ENCODE data around the gene GATA1. TPM values are rescaled to one million over a fixed set of nuclear protein-coding genes. Genes with fewer than 3 reads are reported as not detected.

Gene GATA1
- total RNA-seq (not detected in 2 replicates), polyA plus RNA-seq (0.15 and 0.17 TPM in 2 replicates)

GRCh38 chrX:48786341-48786800, at the start of gene GATA1:
TSS of gene GATA1 (plus strand) at chrX:48786590. CDS start at chrX:48791110, 4,520 bp downstream.
- Histone ChIP-seq H3K27ac (no peak within 1 kb of the TSS), H3K9me3 (ENCODE audit: low read depth) (no peaks in the 10 kb centered on the region), H3K36me3 (no peaks in the 10 kb centered on the region), H3K27me3 (no peaks in the 10 kb centered on the region), H3K4me1 (ENCODE audit: low read depth) (no peaks in the 10 kb centered on the region), H3K4me3 (no peak within 1 kb of the TSS)
- DNase-seq (ENCODE audit: low read depth in 1 of 2, low spot score in 1 of 2): no peak
- no peak for TF ChIP-seq CTCF (IDR thresholded peaks at IDR 0.05; ENCODE audit: low read depth, low read length)

- H3K9me3 ChIP-seq (ENCODE audit: low read depth): no peaks in the 10 kb centered on the region
- no peaks in the 10 kb centered on the region for H3K4me1 ChIP-seq (ENCODE audit: low read depth)
- no peak overlapping the region for H3K27ac ChIP-seq
- H3K27me3 ChIP-seq: no peaks in the 10 kb centered on the region
- no peak for DNase-seq (ENCODE audit: low read depth in 1 of 2, low spot score in 1 of 2)
- H3K36me3 ChIP-seq: no peaks in the 10 kb centered on the region
- H3K4me3 ChIP-seq: peak overlapping the region; percentile 32
- no peak for TF ChIP-seq CTCF (IDR thresholded peaks at IDR 0.05; ENCODE audit: low read depth, low read length)
Measured at GRCh38 chrX:48736878-48737212, 49.5 kb upstream of the GATA1 start.

GRCh38 chrX:48737213-48737938, 49.0 kb upstream of the GATA1 start:
- peak; percentile 94 to 98 for DNase-seq (ENCODE audit: low read depth in 1 of 2, low spot score in 1 of 2)
- no peaks in the 10 kb centered on the region for H3K4me1 ChIP-seq (ENCODE audit: low read depth)
- H3K27ac ChIP-seq: peak overlapping the region; percentile 87
- no peak for TF ChIP-seq CTCF (IDR thresholded peaks at IDR 0.05; ENCODE audit: low read depth, low read length)
- no peaks in the 10 kb centered on the region for H3K27me3 ChIP-seq
- H3K9me3 ChIP-seq (ENCODE audit: low read depth): no peaks in the 10 kb centered on the region
- H3K4me3 ChIP-seq: peak overlapping the region; percentile 58
- H3K36me3 ChIP-seq: no peaks in the 10 kb centered on the region

- H3K27me3 ChIP-seq: no peaks in the 10 kb centered on the region
- H3K4me1 ChIP-seq (ENCODE audit: low read depth): no peaks in the 10 kb centered on the region
- TF ChIP-seq CTCF (IDR thresholded peaks at IDR 0.05; ENCODE audit: low read depth, low read length): no peak
- peak overlapping the region; percentile 87 for H3K27ac ChIP-seq
- no peaks in the 10 kb centered on the region for H3K9me3 ChIP-seq (ENCODE audit: low read depth)
- H3K36me3 ChIP-seq: no peaks in the 10 kb centered on the region
- peak overlapping the region; percentile 58 for H3K4me3 ChIP-seq
- DNase-seq (ENCODE audit: low read depth in 1 of 2, low spot score in 1 of 2): no peak
Measured at GRCh38 chrX:48737940-48738339, 48.5 kb upstream of the GATA1 start.

- TF ChIP-seq CTCF (IDR thresholded peaks at IDR 0.05; ENCODE audit: low read depth, low read length): no peak
- no peak for DNase-seq (ENCODE audit: low read depth in 1 of 2, low spot score in 1 of 2)
- Histone ChIP-seq H3K27me3 (no peaks in the 10 kb centered on the region), H3K27ac (no peak overlapping the region), H3K4me1 (ENCODE audit: low read depth) (no peaks in the 10 kb centered on the region), H3K36me3 (no peaks in the 10 kb centered on the region), H3K4me3 (no peak overlapping the region), H3K9me3 (ENCODE audit: low read depth) (no peaks in the 10 kb centered on the region)
Measured at GRCh38 chrX:48741834-48742233, 44.6 kb upstream of the GATA1 start.
